ENCODE measurements around the gene TNRC6C. TPM values are rescaled to one million over a fixed set of nuclear protein-coding genes. Genes with fewer than 3 reads are reported as not detected.

TNRC6C gene
- total RNA-seq (2022; extraction: Qiagen RNA extraction): 1.6 to 2.7 TPM (median 1.9 TPM) in 5 replicates

DNA sequence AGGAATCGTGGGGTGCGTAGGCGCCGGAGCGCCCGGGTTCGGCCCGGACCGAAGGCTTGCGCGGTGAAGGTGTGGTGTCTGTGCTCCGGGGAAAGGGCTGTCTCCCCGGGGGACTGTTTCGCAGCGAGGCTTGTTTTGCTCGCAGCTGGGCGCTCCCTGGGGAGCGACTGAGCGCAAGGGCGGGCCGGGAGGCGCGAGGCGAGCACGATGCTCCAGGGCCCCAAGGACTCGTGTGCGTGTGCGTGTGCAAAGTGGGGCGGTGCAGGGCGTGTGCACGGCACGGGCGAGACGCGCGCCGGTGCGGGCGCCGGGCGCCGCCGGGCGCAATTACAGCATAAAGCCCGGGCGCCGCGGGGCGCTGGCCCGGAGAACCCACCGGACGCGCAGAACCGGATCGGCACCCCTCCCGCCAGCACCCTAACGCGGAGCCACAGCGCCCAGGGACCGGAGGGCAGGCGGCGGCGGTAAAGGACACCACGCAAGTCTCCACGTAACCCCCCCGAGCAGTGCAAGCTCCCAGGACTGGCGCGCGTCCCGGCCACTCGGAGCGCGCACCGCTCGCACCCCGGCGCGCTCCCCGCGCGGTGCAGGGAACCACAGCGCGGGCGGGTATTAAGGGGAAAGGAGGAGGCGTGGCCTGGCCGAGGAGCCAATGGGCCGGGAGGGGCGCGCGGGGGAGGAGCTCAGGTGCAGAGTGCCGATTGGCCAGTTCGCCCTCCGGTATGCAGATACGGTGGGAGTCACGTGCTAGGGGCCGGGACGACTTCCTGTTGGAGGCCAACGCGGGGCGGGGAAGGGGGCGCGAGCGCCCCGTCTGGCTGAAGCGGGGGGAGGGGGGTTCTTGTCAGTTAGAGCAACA is at the start of gene TNRC6C:
Gene TNRC6C, plus strand, starts transcription at position 847 of the 859 bp plus-strand sequence. CDS start 45,504 bp downstream, outside the sequence.

DNA sequence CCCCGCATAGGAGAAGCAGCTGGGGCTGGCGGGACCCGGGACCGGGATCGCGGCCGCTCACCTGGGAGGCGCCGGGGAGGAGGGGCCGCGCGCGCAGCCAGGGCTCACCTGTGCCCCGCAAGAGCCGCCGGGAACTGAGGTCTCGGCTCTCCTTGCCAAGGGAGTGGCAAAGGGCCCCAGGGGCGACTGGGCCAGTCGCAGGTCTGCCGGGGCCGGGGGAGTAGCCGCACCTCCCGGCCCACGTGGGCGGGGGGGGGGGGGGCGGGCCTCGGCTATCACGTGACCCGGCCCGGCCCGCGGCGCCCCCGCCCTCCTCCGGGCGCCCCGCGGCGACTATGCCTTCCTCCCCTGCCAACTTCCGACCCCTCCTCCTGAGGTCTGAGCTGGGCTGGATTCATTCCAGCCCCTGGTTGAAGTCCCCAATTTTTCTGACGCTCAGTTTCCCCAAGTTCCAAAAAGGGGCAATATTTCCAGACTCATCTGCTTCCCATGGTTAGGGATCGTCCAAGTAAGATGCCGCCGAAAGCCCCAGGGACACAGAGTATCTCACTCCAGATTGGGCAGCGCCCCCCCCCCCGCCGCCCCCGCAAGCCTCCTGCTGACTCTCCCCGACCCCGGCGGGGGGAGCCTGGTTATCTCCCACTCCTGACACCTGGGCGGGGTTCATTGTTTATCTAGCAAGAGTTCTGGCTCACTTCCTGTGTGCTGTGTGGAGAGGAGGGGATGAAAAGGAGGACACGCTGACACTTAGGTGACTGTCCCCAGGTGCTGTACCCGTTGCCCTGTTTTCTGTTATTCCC is 170.2 kb downstream of the TNRC6C start, which contains the start of gene TMC6:
Gene TMC6, minus strand, starts transcription at position 205 of the 800 bp plus-strand sequence. CDS start 1,923 bp downstream, outside the sequence.

GRCh38 chr17:78130437-78131101 is 172.1 kb downstream of the TNRC6C start, which contains the start of gene TMC8:
Gene TMC8, plus strand, starts transcription at chr17:78130771. Its CDS starts 818 bp downstream, at chr17:78131589.

Other genes starting within 250 kb of the TNRC6C start
- gene TMC6, start 170.1 kb downstream of the TNRC6C start, total RNA-seq (2022; extraction: Qiagen RNA extraction): 7.4 to 13.1 TPM (median 12.0 TPM) in 5 replicates
- 0.25 to 0.79 TPM (median 0.34 TPM) in 5 replicates for gene TMC8, start 172.1 kb downstream of the TNRC6C start, total RNA-seq (2022; extraction: Qiagen RNA extraction)
- gene C17orf99, start 187.7 kb downstream of the TNRC6C start, total RNA-seq (2022; extraction: Qiagen RNA extraction): not detected in 5 replicates
- gene SYNGR2, start 209.9 kb downstream of the TNRC6C start, total RNA-seq (2022; extraction: Qiagen RNA extraction): 120 to 222 TPM (median 206 TPM) in 5 replicates
- 227 to 285 TPM (median 247 TPM) in 5 replicates for gene TK1, start 228.3 kb downstream of the TNRC6C start, total RNA-seq (2022; extraction: Qiagen RNA extraction)
- 41.0 to 62.5 TPM (median 41.2 TPM) in 5 replicates for gene AFMID, start 228.7 kb downstream of the TNRC6C start, total RNA-seq (2022; extraction: Qiagen RNA extraction)

All from A549 treated with CORT108297 at 1 μM for 4 hours (cell line).